Endothelial cell of umbilical vein (primary cell): ENCODE measurements around the gene CASK.

Experiments used
- CTCF ChIP-seq, 2 donors: IDR thresholded peaks; 1 replicate in 1 of 2; 2 replicates in 1 of 2; pipeline ENCODE4 v1.5.1; 2011; ENCODE audit warnings: low read length in 2 of 2, mild to moderate bottlenecking in 2 of 2, moderate library complexity in 2 of 2, control low read depth in 1 of 2, inconsistent platforms in 1 of 2, low read depth in 1 of 2; ENCODE audit not compliant: insufficient read depth in 1 of 2; ENCODE audit errors: extremely low read depth in 1 of 2
- EZH2 ChIP-seq: IDR thresholded peaks from 2 replicates; pipeline ENCODE4 v1.6.1; 2012; ENCODE audit warnings: borderline replicate concordance, low read depth, mild to moderate bottlenecking, moderate library complexity, low read length, inconsistent platforms; ENCODE audit not compliant: severe bottlenecking
- GATA2 ChIP-seq: IDR thresholded peaks from 2 replicates; pipeline ENCODE4 v1.7.0; 2011; ENCODE audit warnings: low read depth, mild to moderate bottlenecking, moderate library complexity, mixed read lengths, low read length; ENCODE audit not compliant: insufficient read length, insufficient read depth
- JUN ChIP-seq: IDR thresholded peaks from 2 replicates; pipeline ENCODE4 v1.6.1; 2011; ENCODE audit warnings: borderline replicate concordance, low read depth; ENCODE audit not compliant: insufficient read length, insufficient read depth
- MAX ChIP-seq: IDR thresholded peaks from 2 replicates; pipeline ENCODE4 v1.6.1; 2011; ENCODE audit not compliant: insufficient read depth, insufficient read length
- MYC ChIP-seq: IDR thresholded peaks from one replicate; pipeline ENCODE4 v1.6.1; 2011; ENCODE audit warnings: mild to moderate bottlenecking, low read depth, low read length
- POLR2A ChIP-seq: IDR thresholded peaks from 2 replicates; pipeline ENCODE4 v1.6.1; 2012; ENCODE audit warnings: low read depth, mild to moderate bottlenecking, control low read depth, low read length
- POLR2AphosphoS5 ChIP-seq: IDR thresholded peaks from 2 replicates; pipeline ENCODE4 v1.6.1; 2012; ENCODE audit warnings: low read depth, mild to moderate bottlenecking, control low read depth, low read length, moderate library complexity; ENCODE audit not compliant: insufficient read depth

- no peak for TF ChIP-seq CTCF (IDR thresholded peaks at IDR 0.05; ENCODE audit: extremely low read depth in 1 of 2, insufficient read depth in 1 of 2, low read depth in 1 of 2, low read length in 2 of 2)
- no peak for TF ChIP-seq POLR2A
- no peak for TF ChIP-seq POLR2AphosphoS5
- TF ChIP-seq MAX: no peak
- TF ChIP-seq EZH2: no peak
- TF ChIP-seq JUN: no peak
- TF ChIP-seq GATA2: no peak
- no peak for TF ChIP-seq MYC
These were observed 123.7 kb downstream of the CASK start for GRCh38 chrX:41799661-41800060.
